HL-60 (cell line): Measurements from ENCODE around the gene GRM4.
"Not testable (repeated sequence)": the region's sequence is repeated elsewhere in the genome, so short reads cannot be mapped to it uniquely, and the experiment has no call there.

ENCODE experiments used
- DNase-seq, 2 experiments: peaks; one replicate each; pipeline ENCODE4 v3.0.0-alpha.2; 2010 to 2020; ENCODE audit warnings: low read depth in 1 of 2, low spot score in 1 of 2
- H3K27ac ChIP-seq: fragments of 250-450 bp; sonication (Bioruptor Pico); replicated peaks from 2 replicates; pipeline ENCODE4 v1.5.1; 2020; ENCODE audit warnings: mild to moderate bottlenecking, moderate library complexity
- H3K27me3 ChIP-seq: fragments of 250-450 bp; sonication (Bioruptor Pico); 2 replicates; pipeline ENCODE4 v1.5.1; 2021; ENCODE audit warnings: mild to moderate bottlenecking, moderate library complexity; ENCODE audit not compliant: insufficient read depth, poor library complexity, severe bottlenecking
- H3K4me3 ChIP-seq: replicated peaks from 2 replicates; pipeline ENCODE4 v1.5.1; 2011; ENCODE audit warnings: mild to moderate bottlenecking, control low read depth, low read length; ENCODE audit not compliant: insufficient read depth
- CTCF ChIP-seq: IDR thresholded peaks from one replicate; pipeline ENCODE4 v1.5.1; 2011; ENCODE audit warnings: low read length, control low read depth, inconsistent platforms; ENCODE audit not compliant: insufficient read depth
- GABPA ChIP-seq: IDR thresholded peaks from 2 replicates; pipeline ENCODE4 v1.6.1; 2012; ENCODE audit warnings: low read depth
- POLR2AphosphoS5 ChIP-seq: IDR thresholded peaks from 2 replicates; pipeline ENCODE4 v1.6.1; 2012; ENCODE audit warnings: low read depth
- REST ChIP-seq: IDR thresholded peaks from 2 replicates; pipeline ENCODE4 v1.6.1; 2012; ENCODE audit warnings: low read depth; ENCODE audit not compliant: insufficient replicate concordance
- SPI1 ChIP-seq: IDR thresholded peaks from 2 replicates; pipeline ENCODE4 v1.6.1; 2012; ENCODE audit warnings: low read depth, mild to moderate bottlenecking, borderline replicate concordance

The GRM4 gene

GRCh38 chr6:34043359-34043758, 102.5 kb downstream of the GRM4 start:
- no peak for DNase-seq
- TF ChIP-seq REST (no peak), POLR2AphosphoS5 (no peak), CTCF (no peak), GABPA (no peak), SPI1 (no peak)
- Histone ChIP-seq H3K4me3 (no peak overlapping the region), H3K27ac (no peak overlapping the region), H3K27me3 (no peaks in the 10 kb centered on the region)

GRCh38 chr6:34041998-34042397, 103.9 kb downstream of the GRM4 start:
- not testable (repeated sequence) for H3K27me3 ChIP-seq, H3K27ac ChIP-seq, DNase-seq, H3K4me3 ChIP-seq

GRCh38 chr6:34041385-34041784, 104.5 kb downstream of the GRM4 start:
- Histone ChIP-seq H3K27me3 (no peaks in the 10 kb centered on the region), H3K4me3 (no peak overlapping the region), H3K27ac (no peak overlapping the region)
- DNase-seq, result no peak
- TF ChIP-seq GABPA (no peak), SPI1 (no peak), POLR2AphosphoS5 (no peak), REST (no peak), CTCF (no peak)

- no peaks in the 10 kb centered on the region for H3K27me3 ChIP-seq
- TF ChIP-seq GABPA, result no peak
- no peak for TF ChIP-seq REST
- TF ChIP-seq CTCF, result no peak
- TF ChIP-seq POLR2AphosphoS5, result no peak
- no peak for TF ChIP-seq SPI1
- H3K4me3 ChIP-seq, result no peak overlapping the region
- H3K27ac ChIP-seq, result no peak overlapping the region
- no peak for DNase-seq
These were observed 105.9 kb downstream of the GRM4 start for GRCh38 chr6:34039943-34040342.
